HG03378 (cell line): Measurements from ENCODE around the gene ADCY3.
"Not testable (repeated sequence)": the region's sequence is repeated elsewhere in the genome, so short reads cannot be mapped to it uniquely, and the experiment has no call there.

Experiments used
- ATAC-seq: cut with Tn5 transposase; IDR thresholded peaks from one replicate; pipeline ENCODE4 v1.9.1; 2021; ENCODE audit warnings: mild to moderate bottlenecking, moderate library complexity; ENCODE audit not compliant: unreplicated experiment

ADCY3 gene

DNA sequence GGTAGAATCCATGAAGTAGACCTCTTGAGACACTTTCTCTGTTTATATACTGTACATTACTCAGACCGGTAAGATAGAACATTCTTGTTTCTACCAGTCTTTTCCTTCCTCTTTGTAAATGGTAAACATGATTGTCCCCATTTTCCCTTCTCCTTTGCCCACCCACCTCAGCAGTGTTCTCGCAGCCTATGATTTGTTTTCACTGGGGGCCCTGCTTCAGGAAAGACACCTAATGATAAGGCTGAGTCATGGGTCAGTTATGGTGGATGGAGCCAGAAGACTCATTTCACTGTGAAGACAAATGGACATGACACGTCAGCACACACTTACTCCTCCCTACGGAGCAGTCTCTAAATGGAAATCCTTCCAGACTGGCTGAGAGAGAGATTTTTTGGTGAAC, 103.2 kb downstream of the ADCY3 start:
- ATAC-seq: no peak

DNA sequence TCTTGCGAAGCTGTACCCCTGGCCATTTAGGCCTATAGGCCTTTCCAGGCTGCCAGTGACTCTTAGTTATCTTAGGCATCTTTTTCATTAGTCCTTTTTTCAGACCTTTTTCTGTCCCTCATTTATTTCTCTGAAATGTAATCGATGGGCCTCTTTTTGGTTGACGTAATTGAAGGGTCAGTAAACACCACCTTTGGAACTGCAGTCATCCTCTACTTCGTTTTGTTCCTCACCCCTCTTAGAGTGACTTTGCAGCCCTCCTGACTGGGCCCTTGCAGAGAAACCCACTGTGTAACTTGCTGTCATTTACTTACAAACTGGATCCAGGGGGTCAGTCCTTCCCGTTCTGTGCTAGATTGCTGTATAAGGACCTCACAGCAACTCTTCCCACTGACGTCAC, 103.6 kb downstream of the ADCY3 start:
- ATAC-seq: no peak

DNA sequence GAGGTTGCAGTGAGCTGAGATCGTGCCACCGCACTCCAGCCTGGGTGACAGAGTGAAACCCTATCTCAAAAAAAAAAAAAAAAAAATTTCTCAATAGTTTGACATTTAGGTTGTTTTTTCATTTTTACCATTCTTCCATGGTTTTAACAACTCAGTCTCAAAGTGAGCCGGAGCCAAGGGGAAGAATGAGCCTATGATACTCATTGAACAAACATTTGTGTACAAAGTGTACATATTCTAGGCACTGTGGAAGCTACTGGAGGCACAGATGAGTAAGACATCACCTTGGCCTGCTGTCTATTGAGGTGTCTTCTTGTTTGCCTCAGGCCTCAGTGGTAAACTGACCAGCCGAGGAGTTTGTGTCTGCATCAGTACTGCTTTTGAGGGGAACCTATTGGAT, 104.9 kb downstream of the ADCY3 start:
- ATAC-seq: no peak

DNA sequence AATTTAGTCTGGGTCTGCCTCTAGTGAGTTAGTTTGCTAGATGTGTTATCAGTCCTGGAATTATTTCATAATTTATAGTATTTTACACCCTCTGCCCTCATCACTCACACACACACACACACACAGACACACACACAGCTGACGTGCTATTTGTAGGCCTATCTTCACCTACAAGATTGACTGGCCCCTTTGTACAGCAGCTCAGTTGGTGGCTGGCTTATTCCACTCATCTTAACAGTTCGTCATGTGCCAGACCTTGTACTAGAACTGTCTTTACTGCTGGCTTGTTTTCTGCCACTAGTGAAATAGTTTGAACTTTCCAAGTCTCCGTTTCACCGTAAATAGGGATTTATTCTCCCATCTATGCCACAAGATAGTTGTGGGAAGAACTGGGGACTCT, 105.5 kb downstream of the ADCY3 start:
- no peak for ATAC-seq

DNA sequence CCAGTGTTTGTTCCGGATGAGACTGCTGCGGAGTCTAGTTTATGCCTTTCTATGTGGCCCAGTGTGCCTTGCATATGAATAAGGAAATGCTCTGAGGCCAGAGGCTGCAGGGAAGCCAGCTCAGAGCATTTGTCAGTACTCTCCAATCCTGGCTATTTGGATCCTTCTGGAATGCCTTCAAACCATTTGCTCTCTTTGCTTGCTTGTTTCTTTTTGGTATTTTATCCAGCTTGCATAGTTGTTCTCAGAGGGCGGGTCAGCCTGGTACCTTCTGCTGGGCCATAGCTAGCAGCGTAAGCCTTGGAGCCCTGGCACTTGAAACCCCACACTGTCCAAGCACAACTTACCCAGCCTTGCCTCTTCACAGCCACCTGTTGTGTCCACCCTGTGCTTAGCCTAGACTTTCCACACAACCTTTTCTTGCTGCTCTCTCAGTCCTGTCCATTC, 106.3 kb downstream of the ADCY3 start:
- no peak for ATAC-seq

DNA sequence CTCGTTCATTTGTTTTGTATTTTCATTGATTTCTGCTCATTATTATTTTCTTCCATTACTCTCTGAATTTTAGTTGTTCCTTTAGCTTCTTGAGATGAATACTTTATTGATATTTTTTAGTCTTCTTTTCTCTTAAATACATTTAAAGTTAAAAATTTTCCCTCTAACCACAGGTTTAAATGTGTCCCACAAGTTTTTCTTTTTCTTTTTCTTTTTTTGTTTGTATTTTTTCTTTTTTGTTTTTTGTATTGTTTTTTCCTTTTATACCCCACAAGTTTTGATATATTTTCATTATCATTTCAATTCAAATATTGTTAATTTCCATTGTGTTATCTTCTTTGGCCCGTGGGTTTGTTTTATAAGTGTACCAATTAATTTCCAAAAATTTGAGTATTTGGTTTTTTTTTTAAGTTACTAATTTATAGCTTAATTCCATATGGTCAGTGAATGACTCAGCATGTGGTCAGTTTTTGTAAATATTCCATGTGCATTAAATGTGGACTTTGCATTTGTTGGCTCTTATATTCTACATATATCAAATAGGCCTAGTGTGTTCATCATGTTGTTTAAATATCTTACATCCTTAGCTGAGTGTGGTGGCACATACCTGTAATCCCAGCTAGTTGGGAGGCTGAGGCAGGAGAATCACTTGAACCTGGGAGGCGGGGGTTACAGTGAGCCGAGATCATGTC, 110.6 kb downstream of the ADCY3 start:
- ATAC-seq: no peak

DNA sequence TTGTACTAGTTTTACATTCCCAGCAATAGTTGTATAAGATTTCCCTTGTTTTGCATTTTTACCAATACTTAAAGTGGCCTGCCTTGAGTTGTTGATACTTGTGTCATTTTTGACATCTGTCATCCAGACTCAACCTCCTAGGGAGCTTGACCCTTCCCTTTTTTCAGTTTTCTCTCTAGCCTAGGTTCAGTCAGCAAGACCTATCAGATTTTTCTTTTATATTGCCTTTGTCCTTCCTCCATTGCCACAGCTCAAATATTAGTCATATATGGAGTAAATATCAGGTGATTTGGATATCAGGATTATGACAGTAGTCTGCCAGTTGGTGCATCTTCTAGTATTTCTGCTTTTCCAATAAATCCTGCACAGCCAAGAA, 113.4 kb downstream of the ADCY3 start:
- ATAC-seq: no peak

DNA sequence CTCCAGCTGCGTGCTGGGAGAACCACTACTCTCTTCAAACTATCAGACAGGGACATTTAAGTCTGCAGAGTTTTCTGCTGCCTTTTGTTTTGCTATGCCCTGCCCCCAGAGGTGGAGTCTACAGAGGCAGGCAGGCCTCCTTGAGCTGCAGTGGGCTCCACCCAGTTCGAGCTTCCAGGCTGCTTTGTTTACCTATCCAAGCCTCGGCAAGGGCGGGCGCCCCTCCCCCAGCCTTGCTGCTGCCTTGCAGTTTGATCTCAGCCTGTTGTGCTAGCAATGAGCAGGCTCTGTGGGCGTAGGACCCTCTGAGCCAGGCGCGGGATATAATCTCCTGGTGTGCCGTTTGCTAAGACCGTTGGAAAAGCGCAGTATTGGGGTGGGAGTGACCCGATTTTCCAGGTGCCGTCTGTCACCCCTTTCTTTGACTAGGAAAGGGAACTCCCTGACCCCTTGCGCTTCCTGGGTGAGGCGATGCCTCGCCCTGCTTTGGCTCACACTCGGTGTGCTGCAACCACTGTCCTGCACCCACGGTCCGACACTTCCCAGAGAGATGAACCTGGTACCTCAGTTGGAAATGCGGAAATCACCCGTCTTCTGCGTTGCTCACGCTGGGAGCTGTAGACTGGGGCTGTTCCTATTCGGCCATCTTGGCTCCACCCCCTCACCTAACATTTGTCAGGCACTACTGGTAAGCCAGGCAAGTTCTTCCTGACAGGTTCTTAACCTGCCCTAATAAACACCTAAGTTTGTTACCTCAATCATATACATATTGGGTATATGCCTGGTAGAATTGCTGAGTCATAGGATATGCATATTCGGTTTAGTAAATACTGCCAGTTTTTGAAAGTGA, 114.0 kb downstream of the ADCY3 start:
- not testable (repeated sequence) for ATAC-seq

DNA sequence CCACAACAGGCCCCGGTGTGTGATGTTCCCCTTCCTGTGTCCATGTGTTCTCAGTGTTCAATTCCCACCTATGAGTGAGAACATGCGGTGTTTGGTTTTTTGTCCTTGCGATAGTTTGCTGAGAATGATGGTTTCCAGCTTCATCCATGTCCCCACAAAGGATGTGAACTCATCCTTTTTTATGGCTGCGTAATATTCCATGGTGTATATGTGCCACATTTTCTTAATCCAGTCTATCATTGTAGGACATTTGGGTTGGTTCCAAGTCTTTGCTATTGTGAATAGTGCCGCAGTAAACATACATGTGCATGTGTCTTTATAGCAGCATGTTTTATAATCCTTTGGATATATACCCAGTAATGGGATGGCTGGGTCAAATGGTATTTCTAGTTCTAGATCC, 119.5 kb downstream of the ADCY3 start:
- ATAC-seq: not testable (repeated sequence)

DNA sequence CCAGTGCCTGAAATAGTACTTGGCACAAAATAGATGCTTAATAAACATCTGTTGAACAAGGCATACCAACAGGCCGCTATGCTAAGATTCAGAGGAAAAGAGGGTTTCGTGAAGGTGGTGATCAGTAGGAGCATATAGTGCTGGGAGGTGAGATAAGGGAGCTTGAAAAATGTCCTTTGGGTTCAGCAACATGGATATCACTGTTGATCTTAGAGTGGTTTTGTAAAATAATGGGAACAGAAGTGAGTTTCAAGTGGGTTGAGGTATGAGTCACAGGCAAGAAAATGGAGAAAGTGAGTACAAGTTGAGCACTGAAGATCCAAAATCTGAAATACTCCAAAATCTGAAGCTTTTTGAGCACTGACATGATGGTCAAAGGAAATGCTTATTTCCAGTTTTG, 122.4 kb downstream of the ADCY3 start:
- ATAC-seq: no peak

DNA sequence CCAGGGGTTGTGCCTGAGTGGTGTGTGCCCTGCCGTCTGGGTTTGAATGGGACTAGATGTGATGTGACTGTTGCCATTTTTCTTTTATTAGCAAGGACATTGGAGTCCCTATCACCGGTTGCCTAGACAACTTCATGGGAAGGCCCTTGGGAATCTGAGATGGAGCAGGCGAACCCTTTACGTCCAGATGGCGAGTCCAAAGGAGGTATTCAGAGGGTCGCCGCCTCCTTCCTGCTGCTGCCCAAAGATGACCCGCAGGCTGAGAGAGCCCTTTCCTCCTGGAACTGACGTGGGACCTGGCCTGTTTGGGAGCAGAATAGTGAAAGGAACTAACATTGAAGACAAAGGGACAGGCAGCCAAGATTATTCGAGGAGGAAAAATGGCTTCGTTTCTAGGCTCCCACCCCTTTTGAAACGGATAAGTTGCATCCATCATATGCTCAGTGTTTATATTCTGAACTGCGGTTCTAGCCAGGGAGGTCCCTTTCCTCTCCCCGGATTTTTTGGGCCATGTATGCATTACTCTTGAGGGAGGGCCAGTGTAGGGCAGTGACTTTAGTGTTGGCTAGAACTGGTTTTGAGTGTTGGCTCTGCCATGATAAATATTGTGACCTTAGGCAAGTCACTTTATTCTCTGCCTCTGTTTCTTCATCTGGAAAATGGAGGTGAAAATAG, 126.1 kb downstream of the ADCY3 start:
- peak; percentile 2 for ATAC-seq

DNA sequence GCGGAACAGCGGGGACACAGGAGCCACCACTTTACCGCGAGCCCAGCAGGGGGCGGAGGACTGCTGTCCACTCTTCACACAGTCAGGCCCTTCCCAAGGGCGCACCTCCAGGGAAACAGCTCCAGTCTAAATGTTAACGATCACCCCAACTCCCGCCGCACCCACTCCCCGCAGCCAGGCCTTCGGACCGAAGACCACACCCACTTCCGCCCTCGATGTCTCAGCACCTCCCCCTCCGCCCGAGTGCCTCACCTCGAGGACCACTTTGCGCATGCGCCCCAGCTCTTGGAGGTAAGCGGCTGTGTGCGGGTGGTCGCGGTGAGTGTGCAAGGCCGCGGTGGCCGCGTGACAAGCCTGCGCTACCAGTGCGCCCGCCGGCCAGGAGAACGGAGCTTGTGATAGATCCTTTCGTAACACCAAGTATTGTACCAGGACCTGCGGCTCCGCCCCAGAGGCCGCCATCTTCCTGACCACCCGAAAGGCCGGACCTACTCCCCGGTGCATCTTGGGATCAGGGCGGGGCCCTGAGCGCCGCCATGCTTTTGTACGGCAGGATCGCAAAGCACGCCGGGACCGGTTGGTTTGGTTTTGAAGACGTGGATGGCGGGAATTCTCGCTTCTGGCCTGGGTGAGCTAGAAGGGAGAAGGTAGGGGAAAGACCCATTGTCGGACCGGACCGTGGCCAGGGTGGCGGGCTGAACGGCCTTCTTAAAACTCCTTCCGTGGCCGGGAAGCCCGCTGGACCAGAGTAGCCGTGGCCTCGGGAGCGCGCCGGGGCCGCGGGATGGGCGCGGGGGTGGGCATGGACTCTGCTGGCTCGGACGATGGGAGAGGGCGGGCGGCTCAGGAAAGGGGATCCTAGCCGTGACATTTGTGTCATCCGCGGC, 126.9 kb downstream of the ADCY3 start, which contains the start of the genes CENPO and PTRHD1:
TSS of gene CENPO (plus strand) at position 552 of the 887 bp plus-strand sequence. CDS start 495 bp downstream, outside the sequence.
TSS of gene PTRHD1 (minus strand) at position 518 of the 887 bp plus-strand sequence. CDS start at position 504, 14 bp downstream.
- peak; percentile 87 for ATAC-seq

DNA sequence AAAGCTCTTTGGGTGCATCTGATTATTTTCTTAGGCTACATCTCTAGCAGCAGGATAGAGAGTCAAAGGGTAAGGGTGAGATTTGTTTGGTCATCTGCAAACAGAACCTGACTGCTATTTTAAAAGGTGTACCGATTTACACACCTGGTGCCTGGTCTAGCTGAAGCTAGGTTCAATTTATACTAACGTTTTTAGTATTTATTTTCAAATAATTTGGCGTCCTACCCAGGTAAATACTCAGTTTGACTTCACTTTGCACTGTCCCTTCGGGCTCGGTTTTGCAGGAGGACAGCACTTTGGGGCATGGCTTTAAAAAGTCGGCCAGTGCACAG, 127.5 kb downstream of the ADCY3 start:
- no peak for ATAC-seq

DNA sequence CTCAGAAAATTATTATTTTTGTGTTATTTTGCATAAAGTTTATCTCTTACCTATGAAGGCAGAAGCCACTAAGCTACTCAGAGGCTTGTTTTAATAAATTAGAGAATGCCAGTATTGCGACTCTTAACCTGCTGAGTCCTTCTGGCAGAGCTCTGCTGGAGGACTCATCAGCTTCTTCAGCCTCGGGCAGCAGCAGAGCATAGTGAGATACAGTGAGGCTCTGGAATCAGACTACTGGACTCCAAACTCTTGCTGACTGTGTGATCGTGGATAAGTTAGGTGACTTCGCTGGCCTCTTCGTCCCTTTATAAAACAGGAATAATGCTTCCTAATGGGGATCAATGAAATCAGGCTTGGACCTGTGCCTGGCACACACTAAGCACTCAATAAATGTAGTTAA, 128.6 kb downstream of the ADCY3 start:
- no peak for ATAC-seq

DNA sequence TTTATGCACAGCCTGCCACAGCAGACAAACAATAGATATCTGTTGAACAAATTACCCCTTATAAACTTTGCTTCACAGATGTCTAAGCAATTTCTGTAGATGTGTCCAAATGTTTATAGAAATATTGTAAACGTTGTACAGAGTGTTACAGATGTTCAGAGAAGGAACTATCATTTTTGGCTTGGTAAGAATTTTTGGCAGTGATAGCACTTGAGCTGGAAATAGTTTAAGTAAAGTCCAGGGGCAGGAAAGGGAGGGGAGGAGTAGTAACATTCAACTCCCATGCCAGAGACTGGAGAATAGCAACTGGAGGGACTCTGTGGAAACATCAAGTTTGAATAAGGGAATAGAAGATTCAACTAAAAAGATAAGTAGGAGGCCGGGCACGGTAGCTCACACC, 131.2 kb downstream of the ADCY3 start:
- ATAC-seq: no peak

DNA sequence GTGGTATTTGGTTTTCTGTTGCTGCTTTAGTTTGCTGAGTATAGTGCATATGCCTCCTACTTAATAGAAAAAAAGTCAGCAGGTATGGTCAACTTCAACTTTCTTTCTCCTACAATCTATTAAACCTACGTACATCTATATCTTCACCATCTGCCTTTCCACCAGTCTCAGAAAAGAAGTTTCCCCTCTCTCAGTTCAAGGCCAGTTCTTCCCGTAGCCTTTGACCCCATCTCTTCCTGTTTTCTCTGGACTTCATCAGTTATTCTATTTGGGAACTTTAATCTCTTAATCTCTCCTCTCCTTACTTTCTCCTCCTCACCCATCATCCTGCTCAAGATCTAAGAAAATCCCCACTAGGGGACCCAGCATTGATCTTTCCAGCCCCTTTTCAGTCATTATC, 132.5 kb downstream of the ADCY3 start:
- ATAC-seq: no peak

DNA sequence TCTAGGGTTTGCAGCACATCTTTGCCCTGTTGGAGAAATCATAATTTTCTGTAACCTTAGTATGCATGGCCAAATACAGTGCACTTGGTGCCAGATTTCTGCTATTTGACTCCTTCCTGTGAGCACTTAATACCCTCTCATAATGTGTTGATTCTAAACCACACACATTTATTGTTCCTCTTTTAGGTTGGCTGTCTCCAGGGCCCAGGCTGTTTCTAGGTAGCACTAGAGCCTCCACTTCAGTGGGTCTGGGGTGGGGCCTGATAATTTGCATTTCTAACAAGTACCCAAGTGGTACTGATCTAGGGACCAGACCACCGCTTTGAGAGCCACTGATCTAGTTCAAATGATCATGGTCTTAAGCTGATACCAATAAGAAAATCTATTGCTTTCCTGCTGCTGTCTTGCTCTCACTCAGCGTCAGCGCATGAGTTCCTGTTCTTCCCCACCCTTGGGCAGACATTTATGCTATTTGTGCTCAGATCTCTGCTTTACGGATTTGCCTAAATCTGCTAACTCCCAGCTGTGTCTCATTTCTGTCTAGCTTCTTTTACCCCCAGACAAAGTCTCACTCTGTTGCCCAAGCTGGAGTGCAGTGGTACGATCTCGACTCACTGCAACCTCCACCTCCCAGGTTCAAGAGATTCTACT, 134.2 kb downstream of the ADCY3 start:
- peak; percentile 91 for ATAC-seq

DNA sequence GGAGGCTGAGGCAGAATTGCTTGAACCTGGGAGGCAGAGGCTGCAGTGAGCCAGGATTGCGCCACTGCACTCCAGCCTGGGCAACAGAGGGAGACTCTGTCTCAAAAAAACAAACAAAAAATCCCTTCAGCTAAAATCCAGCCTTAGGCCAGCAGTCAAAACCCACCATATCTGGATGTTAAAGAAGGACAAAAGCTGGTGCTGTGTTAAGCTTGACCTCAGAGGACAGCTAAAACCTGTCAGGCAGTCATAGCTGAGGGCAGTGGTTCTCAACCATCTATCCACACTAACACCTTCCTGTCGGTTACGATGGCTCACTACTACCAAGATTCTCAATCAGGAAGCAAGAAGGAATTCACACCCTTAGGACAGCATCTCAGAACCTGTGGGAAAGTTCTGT, 136.4 kb downstream of the ADCY3 start:
- ATAC-seq: no peak

DNA sequence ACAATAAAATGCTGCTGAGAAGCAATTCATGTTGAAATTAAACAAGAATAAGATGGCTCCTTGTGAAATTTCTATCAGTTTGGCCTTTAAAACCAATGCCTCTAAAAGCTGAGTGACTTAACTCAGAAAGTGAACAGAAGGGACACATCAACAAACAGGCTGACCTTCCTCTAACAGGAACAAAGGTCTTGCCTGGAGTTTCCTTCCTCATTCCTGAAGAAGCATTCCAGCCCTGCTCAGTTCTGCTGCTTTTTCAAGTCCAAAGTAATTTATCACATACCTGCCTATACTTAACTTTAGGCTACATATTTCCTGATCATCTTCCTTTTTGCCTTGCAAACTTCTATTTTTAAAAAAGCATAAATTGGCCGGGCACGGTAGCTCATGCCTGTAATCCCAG, 140.9 kb downstream of the ADCY3 start:
- ATAC-seq: no peak

DNA sequence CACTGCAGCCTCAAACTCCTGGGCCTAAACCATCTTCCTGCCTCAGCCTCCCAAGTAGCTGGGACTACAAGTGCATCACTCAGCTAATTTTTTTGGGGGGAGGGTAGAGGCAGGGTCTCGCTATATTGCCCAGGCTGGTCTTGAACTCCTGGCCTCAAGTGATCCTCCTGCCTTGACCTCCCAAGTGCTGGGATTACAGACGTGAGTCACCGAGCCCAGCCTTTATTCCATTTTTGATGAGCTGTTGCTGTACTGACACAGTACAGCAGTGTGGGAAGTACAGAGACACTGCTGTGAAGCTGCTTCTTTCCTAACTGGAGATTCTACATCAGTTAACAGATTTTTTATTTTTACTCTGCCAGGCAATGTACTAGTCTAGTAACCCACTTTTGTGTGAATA, 145.7 kb downstream of the ADCY3 start:
- no peak for ATAC-seq
